Omental fat pad (tissue), 4 donors: Measurements from ENCODE around the gene GCSAM. TPM values are rescaled to one million over a fixed set of nuclear protein-coding genes. Genes with fewer than 3 reads are reported as not detected.

Experiments
- ATAC-seq: fragments of 150-250 bp; one replicate; pipeline ENCODE4 v1.9.1; 2016; ENCODE audit warnings: mild to moderate bottlenecking, moderate library complexity; ENCODE audit not compliant: low FRiP score
- DNase-seq: peaks from one replicate; pipeline ENCODE4 v3.0.0-alpha.2; 2019; ENCODE audit warnings: low spot score
- total RNA-seq, 4 donors: library from RNA; depleted of rRNA; stranded (reverse); fragments of >200 nt; gene quantifications; one replicate each; pipeline ENCODE4 v1.1.0, GENCODE V29; 2016
- TF ChIP-seq, protein P1 (sequence below), 3 donors: fragments of 450-650 bp; IDR thresholded peaks; one replicate each; pipeline ENCODE4 v1.5.1; 2016 to 2017; ENCODE audit warnings: antibody characterized with exemption in 3 of 3, mild to moderate bottlenecking in 3 of 3, moderate library complexity in 2 of 3

Gene GCSAM, protein sequence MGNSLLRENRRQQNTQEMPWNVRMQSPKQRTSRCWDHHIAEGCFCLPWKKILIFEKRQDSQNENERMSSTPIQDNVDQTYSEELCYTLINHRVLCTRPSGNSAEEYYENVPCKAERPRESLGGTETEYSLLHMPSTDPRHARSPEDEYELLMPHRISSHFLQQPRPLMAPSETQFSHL
- under 1 TPM in 3 of 4 donors, not detected in 1; 0.47 to 0.88 (median 0.48) TPM for total RNA-seq

DNA sequence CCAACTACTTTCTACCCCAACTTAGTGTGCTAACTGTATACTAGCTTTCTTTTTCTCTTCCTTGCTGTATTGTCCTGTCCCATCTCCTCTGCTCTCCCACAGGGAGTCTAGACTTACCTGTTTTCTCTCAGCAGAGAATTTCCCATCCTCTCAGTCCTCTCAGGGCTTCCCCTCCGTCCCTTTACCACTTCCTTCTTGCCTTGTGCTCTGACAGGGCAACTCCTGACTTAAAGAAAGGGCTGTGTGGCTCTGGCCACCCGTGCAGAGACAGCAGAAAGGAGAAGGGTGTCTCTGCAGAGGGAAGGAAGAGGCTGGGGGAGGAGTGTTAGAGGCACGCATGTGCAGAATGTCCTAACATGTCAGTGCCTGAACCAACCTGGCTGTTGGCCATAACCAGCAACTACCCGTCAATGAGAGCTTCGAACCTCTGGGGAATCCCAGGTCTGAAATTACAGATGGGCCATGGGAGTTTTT, at the start of gene GCSAM:
Gene GCSAM (minus strand): TSS at position 274 of the 474 bp plus-strand sequence. CDS start 128 bp downstream, at position 146.
- DNase-seq: no peak
- no peak for ATAC-seq
- TF ChIP-seq, protein P1, sequence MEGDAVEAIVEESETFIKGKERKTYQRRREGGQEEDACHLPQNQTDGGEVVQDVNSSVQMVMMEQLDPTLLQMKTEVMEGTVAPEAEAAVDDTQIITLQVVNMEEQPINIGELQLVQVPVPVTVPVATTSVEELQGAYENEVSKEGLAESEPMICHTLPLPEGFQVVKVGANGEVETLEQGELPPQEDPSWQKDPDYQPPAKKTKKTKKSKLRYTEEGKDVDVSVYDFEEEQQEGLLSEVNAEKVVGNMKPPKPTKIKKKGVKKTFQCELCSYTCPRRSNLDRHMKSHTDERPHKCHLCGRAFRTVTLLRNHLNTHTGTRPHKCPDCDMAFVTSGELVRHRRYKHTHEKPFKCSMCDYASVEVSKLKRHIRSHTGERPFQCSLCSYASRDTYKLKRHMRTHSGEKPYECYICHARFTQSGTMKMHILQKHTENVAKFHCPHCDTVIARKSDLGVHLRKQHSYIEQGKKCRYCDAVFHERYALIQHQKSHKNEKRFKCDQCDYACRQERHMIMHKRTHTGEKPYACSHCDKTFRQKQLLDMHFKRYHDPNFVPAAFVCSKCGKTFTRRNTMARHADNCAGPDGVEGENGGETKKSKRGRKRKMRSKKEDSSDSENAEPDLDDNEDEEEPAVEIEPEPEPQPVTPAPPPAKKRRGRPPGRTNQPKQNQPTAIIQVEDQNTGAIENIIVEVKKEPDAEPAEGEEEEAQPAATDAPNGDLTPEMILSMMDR (IDR thresholded peaks at IDR 0.05): no peak

DNA sequence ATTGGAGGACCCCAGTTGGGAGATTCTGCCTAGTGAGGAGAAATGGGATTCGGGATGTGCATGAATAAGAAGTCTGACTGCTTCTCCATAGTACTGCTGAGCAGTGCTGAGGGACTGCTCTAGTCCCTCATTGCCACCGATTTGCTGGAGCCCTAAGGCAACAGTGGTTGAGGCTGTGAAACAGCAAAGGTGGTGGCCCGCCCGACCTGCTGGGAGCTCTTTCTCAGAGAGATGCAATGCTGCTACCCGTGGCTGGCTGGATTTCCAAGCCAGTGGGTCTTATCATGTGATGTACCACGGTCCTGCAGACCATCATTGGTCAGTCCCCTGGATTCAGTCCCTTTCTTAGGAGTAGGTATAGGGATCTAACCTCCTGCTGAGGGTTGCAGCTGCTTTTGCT, 42.6 kb upstream of the GCSAM start:
- DNase-seq (no peak), ATAC-seq (no peak)
- TF ChIP-seq, protein P1 (IDR thresholded peaks at IDR 0.05): no peak

DNA sequence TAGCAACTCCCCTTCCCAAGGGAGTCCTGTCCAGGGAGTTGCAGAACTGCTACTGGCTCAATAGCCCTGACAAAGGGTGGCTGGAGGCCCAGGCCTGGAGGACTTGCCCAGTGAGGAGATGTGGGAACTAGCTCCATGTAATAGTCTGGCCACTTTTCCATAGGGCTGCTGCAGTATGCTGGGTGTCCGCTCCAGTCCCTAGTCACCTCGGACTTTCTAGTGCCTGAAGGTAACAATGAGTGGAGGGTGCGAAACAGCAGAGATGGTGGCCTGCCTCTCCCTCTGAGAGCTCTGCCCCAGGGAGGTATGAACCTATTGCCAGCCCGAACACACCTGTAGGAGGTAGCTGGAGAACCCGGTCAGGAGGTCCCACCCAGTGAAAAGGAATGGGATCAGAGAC, 42.0 kb upstream of the GCSAM start:
- ATAC-seq (no peak), DNase-seq (no peak)
- TF ChIP-seq, protein P1 (IDR thresholded peaks at IDR 0.05): no peak

DNA sequence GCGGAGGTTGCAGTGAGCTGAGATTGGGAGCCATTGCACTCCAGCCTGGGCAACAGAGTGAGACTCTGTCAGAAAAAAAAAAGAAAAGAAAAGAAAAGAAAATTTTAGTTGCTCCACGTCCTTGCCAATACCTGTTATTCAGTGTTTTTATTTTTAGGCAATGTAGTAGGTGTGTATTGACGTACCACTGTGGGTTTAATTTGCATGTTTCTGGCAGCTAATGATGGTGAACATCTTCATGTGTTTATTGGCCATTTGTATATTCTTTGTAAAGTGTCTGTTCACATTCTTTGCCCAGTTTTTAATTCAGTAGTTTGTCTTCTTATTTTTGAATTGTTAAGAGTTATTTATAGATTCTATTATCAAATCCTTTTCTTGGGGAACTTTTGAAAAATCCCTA, 38.1 kb upstream of the GCSAM start:
- DNase-seq (no peak), ATAC-seq (no peak)
- TF ChIP-seq, protein P1 (IDR thresholded peaks at IDR 0.05): no peak

DNA sequence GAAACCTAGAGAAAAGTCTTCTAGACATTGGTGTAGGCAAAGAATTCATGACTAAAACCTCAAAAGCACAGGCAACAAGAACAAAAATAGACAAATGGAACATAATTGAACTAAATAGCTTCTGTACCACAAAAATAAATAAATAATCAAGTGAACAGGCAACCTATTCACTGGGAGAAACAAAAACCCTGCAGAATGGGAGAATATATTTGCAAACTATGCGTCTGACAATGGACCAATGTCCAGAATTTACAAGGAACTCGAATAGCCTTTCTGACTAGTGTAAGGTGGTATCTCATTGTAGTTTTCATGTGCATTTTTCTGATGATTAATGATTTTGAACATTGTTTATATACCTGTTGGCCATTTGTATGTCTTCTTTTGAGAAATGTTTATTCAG, 37.0 kb upstream of the GCSAM start:
- DNase-seq (no peak), ATAC-seq (no peak)
- TF ChIP-seq, protein P1 (IDR thresholded peaks at IDR 0.05): no peak

DNA sequence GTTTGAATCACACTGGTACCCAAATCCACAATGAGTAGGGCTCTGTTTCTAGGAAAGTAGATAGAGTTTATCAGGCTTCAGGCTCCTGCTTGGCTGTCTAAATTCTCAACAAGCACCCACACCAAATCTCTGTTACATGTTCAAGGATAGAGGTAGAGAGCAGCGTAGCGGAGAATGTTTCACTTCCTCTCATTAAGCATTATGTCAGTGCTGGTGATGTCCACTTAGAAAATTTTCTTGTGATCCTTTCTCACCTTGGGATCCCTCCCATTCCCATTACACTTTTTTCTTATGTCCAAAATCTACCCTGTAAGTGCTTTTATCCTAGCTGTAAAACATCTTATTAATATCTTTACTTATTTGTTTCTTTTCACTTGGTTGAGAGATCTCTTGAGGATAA, 34.7 kb upstream of the GCSAM start:
- TF ChIP-seq, protein P1 (IDR thresholded peaks at IDR 0.05): no peak
- DNase-seq (no peak), ATAC-seq (no peak)

DNA sequence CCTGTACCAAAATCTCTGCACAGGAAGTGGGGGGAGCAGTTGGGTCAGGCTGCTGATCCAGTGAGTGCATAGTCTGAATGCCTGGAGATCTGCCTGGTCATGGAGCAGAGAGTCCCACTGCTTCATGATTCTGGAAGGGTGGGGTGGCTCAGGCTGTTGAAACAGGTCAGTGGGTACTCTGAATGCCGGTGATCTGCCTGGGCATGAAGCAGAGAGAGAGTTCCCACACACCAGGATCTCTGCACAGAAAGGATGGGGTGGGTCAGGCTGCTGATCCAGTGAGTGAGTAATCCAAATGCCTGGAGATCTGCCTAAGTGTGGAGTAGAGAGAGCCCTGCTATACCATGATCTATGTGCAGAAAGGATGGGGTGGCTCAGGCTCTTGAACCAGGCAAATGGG, 16.1 kb upstream of the GCSAM start:
- ATAC-seq (no peak), DNase-seq (no peak)
- TF ChIP-seq, protein P1 (IDR thresholded peaks at IDR 0.05): no peak
